Measurements from ENCODE around the gene NME4.

GRCh38 chr16:425740-426114, 28.7 kb downstream of the NME4 start:
- no peak for TF ChIP-seq CTCF (IDR thresholded peaks at IDR 0.05)
- TF ChIP-seq POLR2A (IDR thresholded peaks at IDR 0.05): no peak
